Esophagus muscularis mucosa (tissue), 4 donors: Measurements from ENCODE around the gene SH3RF3.

ENCODE experiments used
- EP300 ChIP-seq: sonication (generic); formaldehyde crosslinking; IDR thresholded peaks from one replicate; pipeline ENCODE4 v1.6.1; 2017; ENCODE audit warnings: antibody characterized with exemption
- POLR2A ChIP-seq: fragments of 450-650 bp; IDR thresholded peaks from one replicate; pipeline ENCODE4 v1.6.1; 2017; ENCODE audit warnings: antibody characterized with exemption, moderate library complexity, mild to moderate bottlenecking, low read depth
- POLR2AphosphoS5 ChIP-seq, 2 donors: sonication (generic); formaldehyde crosslinking; IDR thresholded peaks; one replicate each; pipeline ENCODE4 v1.6.1; 2017; ENCODE audit warnings: antibody characterized with exemption in 2 of 2
- TF ChIP-seq, protein P1 (sequence below), 3 experiments: fragments of 200-600 bp in 2 of 3; fragments of 450-650 bp in 1 of 3; sonication (generic) in 2 of 3; IDR thresholded peaks; one replicate each; pipeline ENCODE4 v1.5.1; 2017 to 2019; ENCODE audit warnings: antibody characterized with exemption in 3 of 3, mild to moderate bottlenecking in 2 of 3, moderate library complexity in 1 of 3

DNA sequence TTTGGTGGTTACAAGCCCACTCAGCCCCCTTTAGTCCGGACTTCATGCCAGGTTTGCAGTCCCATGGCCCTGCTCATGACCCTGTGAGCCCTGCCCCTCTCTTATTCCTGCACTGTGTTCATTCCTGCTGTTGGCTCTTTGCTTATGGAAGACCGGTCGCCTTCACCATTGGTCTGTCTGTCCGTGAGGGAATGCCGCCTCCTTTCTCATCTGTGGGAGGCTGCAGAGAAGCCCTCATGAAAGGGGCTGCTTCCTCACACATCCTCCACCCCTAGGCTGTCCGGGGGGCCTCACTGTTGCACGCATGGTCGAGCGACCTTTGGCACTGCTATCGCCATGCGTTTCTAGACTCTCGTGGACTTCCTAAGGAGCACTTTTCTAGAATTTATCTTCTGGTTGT lies 16.3 kb downstream of the SH3RF3 start:
- TF ChIP-seq, protein P1, sequence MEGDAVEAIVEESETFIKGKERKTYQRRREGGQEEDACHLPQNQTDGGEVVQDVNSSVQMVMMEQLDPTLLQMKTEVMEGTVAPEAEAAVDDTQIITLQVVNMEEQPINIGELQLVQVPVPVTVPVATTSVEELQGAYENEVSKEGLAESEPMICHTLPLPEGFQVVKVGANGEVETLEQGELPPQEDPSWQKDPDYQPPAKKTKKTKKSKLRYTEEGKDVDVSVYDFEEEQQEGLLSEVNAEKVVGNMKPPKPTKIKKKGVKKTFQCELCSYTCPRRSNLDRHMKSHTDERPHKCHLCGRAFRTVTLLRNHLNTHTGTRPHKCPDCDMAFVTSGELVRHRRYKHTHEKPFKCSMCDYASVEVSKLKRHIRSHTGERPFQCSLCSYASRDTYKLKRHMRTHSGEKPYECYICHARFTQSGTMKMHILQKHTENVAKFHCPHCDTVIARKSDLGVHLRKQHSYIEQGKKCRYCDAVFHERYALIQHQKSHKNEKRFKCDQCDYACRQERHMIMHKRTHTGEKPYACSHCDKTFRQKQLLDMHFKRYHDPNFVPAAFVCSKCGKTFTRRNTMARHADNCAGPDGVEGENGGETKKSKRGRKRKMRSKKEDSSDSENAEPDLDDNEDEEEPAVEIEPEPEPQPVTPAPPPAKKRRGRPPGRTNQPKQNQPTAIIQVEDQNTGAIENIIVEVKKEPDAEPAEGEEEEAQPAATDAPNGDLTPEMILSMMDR (IDR thresholded peaks at IDR 0.05) = no peak
- TF ChIP-seq POLR2AphosphoS5 (IDR thresholded peaks at IDR 0.05) = no peak
- TF ChIP-seq EP300 = no peak
- no peak for TF ChIP-seq POLR2A
